Liver (tissue), 9 donors: ENCODE data around the gene RAB22A. TPM values are rescaled to one million over a fixed set of nuclear protein-coding genes. Genes with fewer than 3 reads are reported as not detected.

Experiments used
- DNase-seq: peaks from one replicate; pipeline ENCODE4 v3.0.0-alpha.2; 2017; ENCODE audit warnings: low spot score
- H3K27ac ChIP-seq, 2 donors: one replicate each; pipeline ENCODE4 v1.7.0; 2013; ENCODE audit warnings: inconsistent platforms in 2 of 2, low read length in 2 of 2, control low read depth in 1 of 2, low read depth in 1 of 2, mild to moderate bottlenecking in 1 of 2
- H3K27me3 ChIP-seq, 4 donors: one replicate each; pipeline versions ENCODE4 v1.6.1 to v1.7.0; 2013; ENCODE audit warnings: low read length in 3 of 4, inconsistent platforms in 1 of 4, mild to moderate bottlenecking in 1 of 4, moderate library complexity in 1 of 4; ENCODE audit not compliant: control insufficient read depth in 4 of 4, insufficient read depth in 4 of 4
- H3K36me3 ChIP-seq, 4 donors: one replicate each; pipeline versions ENCODE4 v1.6.1 to v1.7.0; 2013; ENCODE audit warnings: low read length in 3 of 4, mild to moderate bottlenecking in 3 of 4, low read depth in 1 of 4, moderate library complexity in 1 of 4; ENCODE audit not compliant: control insufficient read depth in 4 of 4, insufficient read depth in 3 of 4
- H3K4me1 ChIP-seq, 4 donors: one replicate each; pipeline versions ENCODE4 v1.6.1 to v1.7.0; 2013; ENCODE audit warnings: low read length in 3 of 4, mild to moderate bottlenecking in 3 of 4, moderate library complexity in 1 of 4; ENCODE audit not compliant: control insufficient read depth in 4 of 4, insufficient read depth in 4 of 4
- H3K4me3 ChIP-seq, 3 donors: one replicate each; pipeline versions ENCODE4 v1.6.1 to v1.7.0; 2013; ENCODE audit warnings: low read length in 3 of 3, control low read depth in 1 of 3, low read depth in 1 of 3, mild to moderate bottlenecking in 1 of 3
- H3K9ac ChIP-seq, 2 donors: one replicate each; pipeline ENCODE4 v1.7.0; 2013; ENCODE audit warnings: low read length in 2 of 2, mild to moderate bottlenecking in 2 of 2, moderate library complexity in 2 of 2, control low read depth in 1 of 2, low read depth in 1 of 2
- H3K9me3 ChIP-seq, 4 donors: one replicate each; pipeline versions ENCODE4 v1.6.1 to v1.7.0; 2013; ENCODE audit warnings: low read length in 3 of 4; ENCODE audit not compliant: control insufficient read depth in 4 of 4
- ATF3 ChIP-seq: IDR thresholded peaks from 2 replicates; pipeline ENCODE4 v1.6.1; 2016; ENCODE audit warnings: antibody characterized with exemption
- EGR1 ChIP-seq, 2 donors: IDR thresholded peaks; 2 replicates each; pipeline ENCODE4 v1.6.1; 2016 to 2018; ENCODE audit warnings: antibody characterized with exemption in 2 of 2, low read depth in 2 of 2
- FOXA2 ChIP-seq: IDR thresholded peaks from 2 replicates; pipeline ENCODE4 v1.6.1; 2016; ENCODE audit warnings: antibody characterized with exemption
- GABPA ChIP-seq, 2 donors: IDR thresholded peaks in 1 of 2; conservative IDR thresholded peaks in 1 of 2; 2 replicates each; pipeline ENCODE4 v1.6.1; 2016; ENCODE audit warnings: antibody characterized with exemption in 2 of 2, mild to moderate bottlenecking in 1 of 2, moderate library complexity in 1 of 2
- JUND ChIP-seq, 2 donors: IDR thresholded peaks; 2 replicates each; pipeline ENCODE4 v1.6.1; 2016; ENCODE audit warnings: antibody characterized with exemption in 2 of 2
- NR2F2 ChIP-seq: IDR thresholded peaks from 2 replicates; pipeline ENCODE4 v1.6.1; 2016; ENCODE audit warnings: antibody characterized with exemption
- REST ChIP-seq: IDR thresholded peaks from 2 replicates; pipeline ENCODE4 v1.6.1; 2016; ENCODE audit warnings: antibody characterized with exemption, mild to moderate bottlenecking
- TAF1 ChIP-seq: conservative IDR thresholded peaks from 2 replicates; pipeline ENCODE4 v1.6.1; 2016; ENCODE audit warnings: antibody characterized with exemption, mild to moderate bottlenecking
- ZBTB33 ChIP-seq: IDR thresholded peaks from 2 replicates; pipeline ENCODE4 v1.6.1; 2016; ENCODE audit warnings: antibody characterized with exemption
- WGBS: extraction: QIAGEN DNeasy Blood & Tissue Kit; methylation state at CpG from one replicate; pipeline ENCODE4 v1.1.7; 2013; 5-methylcytosine and 5-hydroxymethylcytosine counted together
- polyA plus RNA-seq, 2 donors: library from polyadenylated mRNA; stranded (reverse) in 1 of 2; unstranded in 1 of 2; fragments of 200-250 nt in 1 of 2; fragments of >200 nt in 1 of 2; fragmentation: Nextera tagmentation in 1 of 2; extraction: Ambion mirVana in 1 of 2; gene quantifications; one replicate each; pipeline versions ENCODE4 v1.2.1 to v1.2.3, GENCODE V29; 2013 to 2015
- total RNA-seq, 2 donors: library from RNA; depleted of rRNA; stranded (reverse); fragments of >200 nt; gene quantifications; one replicate each; pipeline ENCODE4 v1.2.3, GENCODE V29; 2014
- TF ChIP-seq, protein P1 (sequence below): fragments of 150-350 bp; IDR thresholded peaks from 2 replicates; pipeline ENCODE4 v1.5.1; 2017; ENCODE audit warnings: improper control_type of control experiment, low read depth, low read length; ENCODE audit not compliant: missing input control
- donor health status: healthy.
- donor health status: healthy.
- donor health status: healthy.
- donor health status: healthy.
- donor health status: healthy.

RAB22A gene
- total and polyA plus RNA-seq, 4 donors, result 3.0 to 8.1 (median 5.8) TPM

- H3K4me1 ChIP-seq, result peaks cover 4 to 18% (median 10%) of the 10 kb centered on the region in 4 donors
These were observed 87.9 kb downstream of the RAB22A start for GRCh38 chr20:58397429-58397828.

DNA sequence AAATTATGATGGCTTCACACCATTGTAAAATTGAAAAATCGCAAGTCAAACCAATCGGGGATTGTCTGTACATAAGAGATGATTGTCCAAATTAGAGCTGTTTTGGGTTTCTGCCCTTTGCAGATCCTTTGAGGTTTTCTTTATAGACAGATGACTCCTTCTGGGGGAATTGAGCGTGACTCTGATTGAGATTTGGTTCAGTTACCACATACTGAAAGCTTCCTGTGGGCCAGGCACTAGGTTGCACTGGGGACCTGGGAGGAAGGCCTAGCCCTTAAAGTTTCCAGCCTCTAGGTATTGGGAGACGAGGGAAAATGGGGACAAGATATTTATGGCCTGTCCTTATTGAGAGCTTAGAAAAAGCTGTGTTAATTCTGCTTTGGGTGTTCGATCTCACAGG is 88.7 kb downstream of the RAB22A start:
- no peaks in the 10 kb centered on the region for H3K9me3 ChIP-seq
- DNase-seq, result no peak
- H3K9ac ChIP-seq, result no peak overlapping the region
- H3K4me3 ChIP-seq, result no peak overlapping the region
- H3K4me1 ChIP-seq, result peaks cover 3 to 18% (median 11%) of the 10 kb centered on the region in 4 donors
- no peak overlapping the region for H3K27ac ChIP-seq
- H3K36me3 ChIP-seq, result peaks cover 0 to 2% (median 0%) of the 10 kb centered on the region in 4 donors
- WGBS, result 95% methylated on average over 5 of the region's 5 CpGs
- TF ChIP-seq GABPA (IDR thresholded peaks at IDR 0.05 in 1 of 2, conservative IDR thresholded peaks at IDR 0.05 in 1 of 2) (no peak), ATF3 (no peak), FOXA2 (no peak), ZBTB33 (no peak), JUND (IDR thresholded peaks at IDR 0.05) (no peak), NR2F2 (no peak), EGR1 (IDR thresholded peaks at IDR 0.05; ENCODE audit: low read depth in 2 of 2) (no peak)
- TF ChIP-seq, protein P1, sequence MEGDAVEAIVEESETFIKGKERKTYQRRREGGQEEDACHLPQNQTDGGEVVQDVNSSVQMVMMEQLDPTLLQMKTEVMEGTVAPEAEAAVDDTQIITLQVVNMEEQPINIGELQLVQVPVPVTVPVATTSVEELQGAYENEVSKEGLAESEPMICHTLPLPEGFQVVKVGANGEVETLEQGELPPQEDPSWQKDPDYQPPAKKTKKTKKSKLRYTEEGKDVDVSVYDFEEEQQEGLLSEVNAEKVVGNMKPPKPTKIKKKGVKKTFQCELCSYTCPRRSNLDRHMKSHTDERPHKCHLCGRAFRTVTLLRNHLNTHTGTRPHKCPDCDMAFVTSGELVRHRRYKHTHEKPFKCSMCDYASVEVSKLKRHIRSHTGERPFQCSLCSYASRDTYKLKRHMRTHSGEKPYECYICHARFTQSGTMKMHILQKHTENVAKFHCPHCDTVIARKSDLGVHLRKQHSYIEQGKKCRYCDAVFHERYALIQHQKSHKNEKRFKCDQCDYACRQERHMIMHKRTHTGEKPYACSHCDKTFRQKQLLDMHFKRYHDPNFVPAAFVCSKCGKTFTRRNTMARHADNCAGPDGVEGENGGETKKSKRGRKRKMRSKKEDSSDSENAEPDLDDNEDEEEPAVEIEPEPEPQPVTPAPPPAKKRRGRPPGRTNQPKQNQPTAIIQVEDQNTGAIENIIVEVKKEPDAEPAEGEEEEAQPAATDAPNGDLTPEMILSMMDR, result no peak
- H3K27me3 ChIP-seq, result no peaks in the 10 kb centered on the region

More at GRCh38 chr20:58397429-58397828, 87.9 kb downstream of the RAB22A start:
- Histone ChIP-seq H3K27me3 (no peaks in the 10 kb centered on the region), H3K36me3 (peaks cover 0 to 2% (median 0%) of the 10 kb centered on the region in 4 donors), H3K9me3 (no peaks in the 10 kb centered on the region), H3K27ac (no peak overlapping the region), H3K4me3 (no peak overlapping the region), H3K9ac (no peak overlapping the region)
- TF ChIP-seq GABPA (IDR thresholded peaks at IDR 0.05 in 1 of 2, conservative IDR thresholded peaks at IDR 0.05 in 1 of 2), result no peak
- no peak for TF ChIP-seq REST
- no peak for TF ChIP-seq TAF1
- over 99% methylated on average over 6 of the region's 6 CpGs for WGBS
- DNase-seq, result no peak
